GM20000 (cell line): Measurements from ENCODE around the gene HECTD1.
"Not testable (repeated sequence)": the region's sequence is repeated elsewhere in the genome, so short reads cannot be mapped to it uniquely, and the experiment has no call there.

Experiments
- DNase-seq: peaks from one replicate; pipeline ENCODE4 v3.0.0; 2012; ENCODE audit warnings: low spot score
- CTCF ChIP-seq: IDR thresholded peaks from 2 replicates; pipeline ENCODE4 v1.5.1; 2012; ENCODE audit warnings: mild to moderate bottlenecking, control low read depth; ENCODE audit errors: extremely low read depth, missing control alignments

The HECTD1 gene

GRCh38 chr14:31189346-31190218 lies 18.0 kb downstream of the HECTD1 start:
- no peak for TF ChIP-seq CTCF

DNA sequence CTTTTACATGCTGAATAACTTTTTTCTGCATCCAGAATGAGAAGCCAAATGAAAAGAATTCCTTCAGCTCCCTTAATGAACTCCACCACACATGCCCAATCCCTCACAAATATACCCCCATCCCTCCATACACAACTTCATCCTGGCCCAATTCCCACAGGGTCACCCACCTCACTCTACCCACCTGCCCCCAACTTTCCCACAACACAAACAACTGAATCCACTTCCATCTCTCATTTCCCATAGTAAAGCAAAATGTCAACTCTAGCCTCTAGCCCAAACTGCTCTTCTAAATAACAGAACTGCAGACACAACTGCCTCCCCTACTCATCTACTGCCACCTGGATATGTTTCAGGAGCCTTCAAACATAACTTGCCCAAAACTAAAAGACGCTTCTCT lies 18.8 kb downstream of the HECTD1 start:
- no peak for DNase-seq
- no peak for TF ChIP-seq CTCF

More at GRCh38 chr14:31189346-31190218, 18.0 kb downstream of the HECTD1 start:
- no peak for DNase-seq

GRCh38 chr14:31182016-31182415 lies 25.6 kb downstream of the HECTD1 start:
- DNase-seq = not testable (repeated sequence)

DNA sequence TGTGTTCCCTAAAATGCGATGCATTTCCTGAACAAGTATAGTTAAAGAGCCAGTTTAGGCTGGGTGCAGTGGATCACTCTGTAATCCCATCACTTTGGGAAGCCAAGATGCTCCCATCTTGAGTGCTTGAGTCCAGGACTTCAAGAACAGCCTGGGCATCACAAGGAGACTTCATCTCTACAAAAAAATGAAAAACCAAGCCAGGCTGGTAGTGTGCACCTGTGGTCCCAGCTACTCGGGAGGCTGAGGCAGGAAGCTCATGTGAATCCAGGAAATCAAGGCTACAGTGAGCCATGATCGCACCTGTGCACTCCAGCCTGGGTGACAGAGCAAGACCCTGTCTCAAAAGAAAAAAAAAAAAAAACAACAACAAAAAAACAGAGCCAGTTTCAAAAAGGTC lies 26.3 kb downstream of the HECTD1 start:
- TF ChIP-seq CTCF = no peak
- DNase-seq = no peak

GRCh38 chr14:31180299-31181051 lies 27.1 kb downstream of the HECTD1 start:
- TF ChIP-seq CTCF = no peak
- DNase-seq = no peak

DNA sequence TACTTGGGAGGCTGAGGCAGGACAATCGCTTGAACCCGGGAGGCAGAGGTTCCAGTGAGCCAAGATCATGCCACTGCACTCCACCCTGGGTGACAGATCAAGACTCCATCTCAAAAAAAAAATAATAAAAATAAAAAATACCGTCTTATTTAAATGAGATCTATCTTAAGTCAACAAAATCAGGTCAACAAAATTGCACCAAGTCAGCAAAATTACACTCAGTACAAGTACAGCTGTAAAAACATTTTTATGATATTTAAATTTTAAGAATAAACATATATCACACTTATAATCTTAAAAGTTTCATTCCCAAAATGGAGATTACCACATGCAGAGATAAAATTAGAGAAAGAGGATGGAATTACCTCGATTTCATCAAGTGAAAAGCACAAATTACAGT lies 33.2 kb downstream of the HECTD1 start:
- TF ChIP-seq CTCF = no peak
- no peak for DNase-seq

GRCh38 chr14:31173120-31173837 lies 34.3 kb downstream of the HECTD1 start:
- no peak for DNase-seq
- no peak for TF ChIP-seq CTCF
